Fibroblast of lung (primary cell): Measurements from ENCODE around the gene RPRD1A. TPM values are rescaled to one million over a fixed set of nuclear protein-coding genes. Genes with fewer than 3 reads are reported as not detected.

Source experiments
- DNase-seq, 2 donors: peaks; one replicate each; pipeline versions ENCODE4 v3.0.0 to v3.0.0-alpha.2; 2010; ENCODE audit warnings: low read depth in 2 of 2
- H2AFZ ChIP-seq: 2 replicates; pipeline ENCODE4 v1.5.1; 2012; ENCODE audit warnings: low read length, control low read depth, inconsistent platforms
- H3K27ac ChIP-seq: 2 replicates; pipeline ENCODE4 v1.5.1; 2011; ENCODE audit warnings: low read length, control low read depth; ENCODE audit not compliant: insufficient read depth
- H3K27me3 ChIP-seq: 2 replicates; pipeline ENCODE4 v1.5.1; 2011; ENCODE audit warnings: mild to moderate bottlenecking, low read length; ENCODE audit not compliant: control insufficient read depth, insufficient read depth
- H3K36me3 ChIP-seq: 2 replicates; pipeline ENCODE4 v1.5.1; 2011; ENCODE audit warnings: low read length; ENCODE audit not compliant: control insufficient read depth, insufficient read depth
- H3K4me1 ChIP-seq: 2 replicates; pipeline ENCODE4 v1.5.1; 2011; ENCODE audit warnings: low read length; ENCODE audit not compliant: control insufficient read depth, insufficient read depth; ENCODE audit errors: extremely low read depth
- H3K4me2 ChIP-seq: 2 replicates; pipeline ENCODE4 v1.5.1; 2011; ENCODE audit warnings: low read length, control low read depth; ENCODE audit not compliant: insufficient read depth; ENCODE audit errors: extremely low read depth
- H3K4me3 ChIP-seq, 4 experiments: fragments of 200-600 bp in 1 of 4; sonication (generic) in 1 of 4; replicated peaks in 1 of 4; 2 replicates each; pipeline ENCODE4 v1.5.1; 2011 to 2016; ENCODE audit warnings: low read length in 4 of 4, low read depth in 3 of 4, mild to moderate bottlenecking in 3 of 4, control low read depth in 2 of 4, inconsistent platforms in 1 of 4, mixed read lengths in 1 of 4; ENCODE audit not compliant: insufficient read depth in 1 of 4; ENCODE audit errors: control extremely low read depth in 1 of 4
- H3K79me2 ChIP-seq: 2 replicates; pipeline ENCODE4 v1.5.1; 2012; ENCODE audit warnings: mild to moderate bottlenecking, low read length, inconsistent platforms; ENCODE audit not compliant: control insufficient read depth, insufficient read depth
- H3K9ac ChIP-seq: 2 replicates; pipeline ENCODE4 v1.5.1; 2011; ENCODE audit warnings: mild to moderate bottlenecking, low read length, control low read depth; ENCODE audit not compliant: insufficient read depth
- H3K9me3 ChIP-seq: 2 replicates; pipeline ENCODE4 v1.5.1; 2012; ENCODE audit warnings: low read depth, low read length; ENCODE audit not compliant: control insufficient read depth, insufficient read depth
- H4K20me1 ChIP-seq: 2 replicates; pipeline ENCODE4 v1.5.1; 2011; ENCODE audit warnings: low read length; ENCODE audit not compliant: control insufficient read depth, insufficient read depth; ENCODE audit errors: extremely low read depth
- CTCF ChIP-seq, 2 donors: IDR thresholded peaks in 1 of 2; conservative IDR thresholded peaks in 1 of 2; 1 replicate in 1 of 2; 2 replicates in 1 of 2; pipeline ENCODE4 v1.5.1; 2011 to 2012; ENCODE audit warnings: low read length in 2 of 2, control low read depth in 1 of 2, inconsistent platforms in 1 of 2, low read depth in 1 of 2, mild to moderate bottlenecking in 1 of 2
- EZH2 ChIP-seq: IDR thresholded peaks from 2 replicates; pipeline ENCODE4 v1.5.1; 2012; ENCODE audit warnings: low read length, control low read depth, mild to moderate bottlenecking; ENCODE audit errors: missing control alignments
- polyA plus RNA-seq, 2 donors: library from polyadenylated mRNA; depleted of rRNA in 1 of 2; stranded (reverse) in 1 of 2; unstranded in 1 of 2; fragments of >200 nt; gene quantifications; 2 replicates each; pipeline ENCODE4 v1.2.1, GENCODE V29; 2011 to 2012; ENCODE audit warnings: missing spikeins in 1 of 2
- total RNA-seq: library from RNA; depleted of rRNA; stranded (reverse); fragments of >200 nt; gene quantifications from 2 replicates; pipeline ENCODE4 v1.2.1, GENCODE V29; 2014

The RPRD1A gene
- total and polyA plus RNA-seq, 2 donors (not counting 1 experiment from before 2014, with no cell fraction given) = 36.4 to 46.2 TPM

DNA sequence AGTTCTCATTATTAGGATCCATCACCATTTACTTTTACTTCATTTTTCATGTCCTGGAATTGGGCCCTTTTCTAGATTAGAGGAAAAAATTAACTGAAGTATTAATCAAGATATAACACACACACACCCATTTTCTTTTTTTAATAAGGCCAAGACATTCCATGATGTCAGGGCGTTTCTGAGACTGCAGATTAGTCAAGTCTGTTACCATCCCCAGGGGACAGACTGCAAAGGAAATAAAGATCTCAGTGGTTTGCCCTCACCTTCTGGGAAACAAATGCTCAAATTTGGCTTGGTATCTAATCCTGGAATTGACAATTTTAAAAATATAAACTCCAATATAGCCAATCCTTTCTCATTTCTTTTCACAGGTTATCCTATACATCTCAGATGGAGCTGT, 67.4 kb downstream of the RPRD1A start:
- TF ChIP-seq CTCF (conservative IDR thresholded peaks at IDR 0.05 in 1 of 2, IDR thresholded peaks at IDR 0.05 in 1 of 2; ENCODE audit: low read depth in 1 of 2, low read length in 2 of 2) = no peak
- TF ChIP-seq EZH2 = no peak
- Histone ChIP-seq H3K79me2 (no peaks in the 10 kb centered on the region), H4K20me1 (no peaks in the 10 kb centered on the region), H3K36me3 (no peaks in the 10 kb centered on the region), H3K9ac (no peak overlapping the region), H3K4me1 (no peaks in the 10 kb centered on the region), H3K4me3 (no peak overlapping the region), H3K27me3 (no peaks in the 10 kb centered on the region), H3K27ac (no peak overlapping the region), H2AFZ (no peak overlapping the region), H3K4me2 (no peak overlapping the region), H3K9me3 (no peaks in the 10 kb centered on the region)
- no peak for DNase-seq

DNA sequence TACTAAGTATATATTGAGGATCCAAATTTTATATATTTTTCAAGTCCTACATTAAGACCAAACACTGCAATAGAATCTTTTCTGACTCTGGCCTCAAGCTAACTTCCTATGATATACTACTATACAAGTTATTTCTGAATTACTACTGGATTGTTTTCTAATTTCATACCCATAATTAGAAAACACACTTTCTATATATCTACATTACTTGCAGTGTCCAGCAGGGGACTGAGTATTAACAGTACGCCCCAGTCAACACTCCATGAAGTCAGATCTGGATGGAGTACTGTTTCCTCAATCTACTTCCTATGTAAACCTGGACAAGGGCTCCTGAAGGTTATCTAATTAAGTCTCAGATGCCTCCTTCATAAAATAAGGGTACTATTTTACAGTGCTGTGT, 68.4 kb downstream of the RPRD1A start:
- H3K27me3 ChIP-seq = no peaks in the 10 kb centered on the region
- no peak overlapping the region for H3K4me3 ChIP-seq
- H4K20me1 ChIP-seq = no peaks in the 10 kb centered on the region
- no peak overlapping the region for H3K9ac ChIP-seq
- no peaks in the 10 kb centered on the region for H3K4me1 ChIP-seq
- no peaks in the 10 kb centered on the region for H3K36me3 ChIP-seq
- DNase-seq = no peak
- H3K9me3 ChIP-seq = no peaks in the 10 kb centered on the region
- no peaks in the 10 kb centered on the region for H3K79me2 ChIP-seq
- H2AFZ ChIP-seq = no peak overlapping the region
- TF ChIP-seq EZH2 (no peak), CTCF (conservative IDR thresholded peaks at IDR 0.05 in 1 of 2, IDR thresholded peaks at IDR 0.05 in 1 of 2; ENCODE audit: low read depth in 1 of 2, low read length in 2 of 2) (peak; percentile 20 to 41)
- H3K27ac ChIP-seq = no peak overlapping the region
- H3K4me2 ChIP-seq = no peak overlapping the region

DNA sequence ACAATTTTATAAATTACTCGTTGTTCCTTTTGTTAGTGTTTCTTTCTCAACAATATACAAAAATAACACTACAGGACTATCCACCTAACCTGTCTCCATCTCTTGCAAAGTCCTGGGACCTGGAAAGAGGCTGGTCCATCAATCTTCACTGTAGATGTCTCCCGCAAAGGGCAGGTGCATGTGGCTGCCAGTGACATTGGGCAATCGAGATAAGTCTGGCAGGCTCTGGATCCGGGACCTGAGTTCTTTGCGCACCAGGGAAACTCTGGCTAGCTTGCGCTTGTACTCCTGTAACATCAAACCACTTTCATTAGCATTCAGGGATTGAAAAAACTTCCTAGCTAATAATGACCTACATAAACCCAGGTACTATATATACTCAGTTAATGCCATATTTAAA, 74.3 kb downstream of the RPRD1A start:
- no peaks in the 10 kb centered on the region for H3K79me2 ChIP-seq
- H3K9ac ChIP-seq = no peak overlapping the region
- H3K4me3 ChIP-seq = no peak overlapping the region
- no peaks in the 10 kb centered on the region for H3K36me3 ChIP-seq
- TF ChIP-seq EZH2 (no peak), CTCF (conservative IDR thresholded peaks at IDR 0.05 in 1 of 2, IDR thresholded peaks at IDR 0.05 in 1 of 2; ENCODE audit: low read depth in 1 of 2, low read length in 2 of 2) (no peak)
- H3K4me2 ChIP-seq = no peak overlapping the region
- no peak overlapping the region for H2AFZ ChIP-seq
- H3K27ac ChIP-seq = no peak overlapping the region
- H3K27me3 ChIP-seq = no peaks in the 10 kb centered on the region
- DNase-seq = no peak
- no peaks in the 10 kb centered on the region for H3K9me3 ChIP-seq
- H3K4me1 ChIP-seq = no peaks in the 10 kb centered on the region
- H4K20me1 ChIP-seq = no peaks in the 10 kb centered on the region
